ENCODE results near the gene CHST1. TPM values are rescaled to one million over a fixed set of nuclear protein-coding genes. Genes with fewer than 3 reads are reported as not detected.

CHST1 gene
- total and polyA plus RNA-seq, 2 donors (not counting 3 experiments of a cell fraction or from before 2014, with no cell fraction given) = 12.6 to 40.5 TPM

- H3K79me2 ChIP-seq (ENCODE audit: control insufficient read depth, insufficient read depth, low read length) = no peaks in the 10 kb centered on the region
- FAIRE-seq (no peak), DNase-seq (ENCODE audit: low read depth, low spot score) (no peak)
- no peak for TF ChIP-seq MYC (IDR thresholded peaks at IDR 0.05; ENCODE audit: low read depth, low read length)
- no peak for TF ChIP-seq POLR2A (IDR thresholded peaks at IDR 0.05; ENCODE audit: low read depth, low read length)
- no peak for TF ChIP-seq JUN (IDR thresholded peaks at IDR 0.05; ENCODE audit: borderline replicate concordance, insufficient read depth, insufficient read length, low read depth)
- no peak for TF ChIP-seq POLR2AphosphoS5 (IDR thresholded peaks at IDR 0.05; ENCODE audit: insufficient read depth, low read depth, low read length)
- no peak for TF ChIP-seq GATA2 (IDR thresholded peaks at IDR 0.05; ENCODE audit: insufficient read depth, insufficient read length, low read depth, low read length)
- H4K20me1 ChIP-seq (replicated peaks; ENCODE audit: control insufficient read depth, extremely low read depth, insufficient read depth, low read length) = no peaks in the 10 kb centered on the region
- CTCF ChIA-PET = interaction anchor here (0.8 kb wide), 1 partner anchor 38 kb away, joined by 3 read pairs; no protein-coding TSS in a partner anchor
- H2AFZ ChIP-seq (ENCODE audit: low read depth, low read length) = no peak overlapping the region
- dilution Hi-C loops (cut with MboI; ENCODE audit: extremely low pct_ligation_motif_present, low sequenced_read_pairs) = no loop called here
- no peak overlapping the region for H3K9ac ChIP-seq (replicated peaks; ENCODE audit: extremely low read depth, insufficient read depth, low read length)
- no peaks in the 10 kb centered on the region for H3K9me3 ChIP-seq (replicated peaks; ENCODE audit: control insufficient read depth, insufficient read depth, low read length)
- H3K36me3 ChIP-seq (ENCODE audit: control insufficient read depth in 2 of 2, extremely low read depth in 1 of 2, insufficient read depth in 2 of 2, low read length in 2 of 2) = no peaks in the 10 kb centered on the region
- BruUV-seq (replicated peaks) = no TSS peak
- intact Hi-C loops (cut with micrococcal nuclease) = no loop called here
- no peak overlapping the region for H3K27ac ChIP-seq (ENCODE audit: insufficient read depth, low read depth, low read length)
- H3K9me1 ChIP-seq (replicated peaks; ENCODE audit: control insufficient read depth, extremely low read depth, insufficient read depth, low read length) = no peaks in the 10 kb centered on the region
- H3K4me3 ChIP-seq (replicated peaks in 1 of 3; ENCODE audit: insufficient read depth in 1 of 3, low read depth in 1 of 3, low read length in 3 of 3) = no peak overlapping the region
- peaks cover 5% of the 10 kb centered on the region for H3K4me1 ChIP-seq (ENCODE audit: control insufficient read depth, extremely low read depth, insufficient read depth, low read length)
- no peak overlapping the region for H3K4me2 ChIP-seq (ENCODE audit: insufficient read depth, low read length)
- no peaks in the 10 kb centered on the region for H3K27me3 ChIP-seq (ENCODE audit: control insufficient read depth in 2 of 2, insufficient read depth in 2 of 2, low read length in 2 of 2)
- POLR2A ChIA-PET = no interaction called here
These were observed 48.4 kb downstream of the CHST1 start for GRCh38 chr11:45616802-45617549.

DNA sequence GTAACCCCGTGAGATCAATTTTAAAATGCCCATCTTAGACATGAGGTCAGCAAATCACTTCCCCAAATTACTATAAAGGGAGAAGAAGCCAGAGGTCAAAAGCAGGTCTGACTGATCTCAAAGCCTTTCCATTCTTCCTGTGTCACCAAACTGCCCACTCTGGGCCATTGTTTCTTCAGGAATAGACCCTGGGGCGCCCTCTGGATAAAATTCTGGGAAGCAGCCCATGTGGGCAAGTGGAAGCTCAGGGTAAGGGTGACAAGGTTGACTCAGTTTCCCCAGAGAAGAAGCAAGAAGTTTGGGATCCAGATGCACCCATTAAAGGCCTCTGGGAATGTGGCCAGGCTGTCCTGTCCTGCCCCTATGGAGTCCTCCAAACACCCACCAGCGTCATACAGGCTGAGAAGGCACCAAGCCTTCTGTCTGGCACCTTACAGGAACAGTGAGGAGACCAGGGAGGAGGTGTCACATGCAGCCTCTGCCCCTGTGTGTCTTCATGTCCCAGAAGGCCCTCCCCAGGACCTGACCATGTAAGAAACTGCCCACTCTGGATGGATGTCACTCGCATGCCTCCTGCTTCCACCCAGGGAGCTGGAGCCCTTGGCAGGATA is 50.1 kb downstream of the CHST1 start:
- Histone ChIP-seq H3K27me3 (ENCODE audit: control insufficient read depth in 2 of 2, insufficient read depth in 2 of 2, low read length in 2 of 2) (no peaks in the 10 kb centered on the region), H3K4me2 (ENCODE audit: insufficient read depth, low read length) (no peak overlapping the region), H3K4me3 (replicated peaks in 1 of 3; ENCODE audit: insufficient read depth in 1 of 3, low read depth in 1 of 3, low read length in 3 of 3) (no peak overlapping the region), H3K36me3 (ENCODE audit: control insufficient read depth in 2 of 2, extremely low read depth in 1 of 2, insufficient read depth in 2 of 2, low read length in 2 of 2) (no peaks in the 10 kb centered on the region), H3K9me1 (replicated peaks; ENCODE audit: control insufficient read depth, extremely low read depth, insufficient read depth, low read length) (no peaks in the 10 kb centered on the region), H3K27ac (ENCODE audit: insufficient read depth, low read depth, low read length) (no peak overlapping the region), H3K79me2 (ENCODE audit: control insufficient read depth, insufficient read depth, low read length) (no peaks in the 10 kb centered on the region), H3K9me3 (replicated peaks; ENCODE audit: control insufficient read depth, insufficient read depth, low read length) (no peaks in the 10 kb centered on the region), H3K4me1 (ENCODE audit: control insufficient read depth, extremely low read depth, insufficient read depth, low read length) (peaks cover 5% of the 10 kb centered on the region), H3K9ac (replicated peaks; ENCODE audit: extremely low read depth, insufficient read depth, low read length) (no peak overlapping the region), H2AFZ (ENCODE audit: low read depth, low read length) (no peak overlapping the region), H4K20me1 (replicated peaks; ENCODE audit: control insufficient read depth, extremely low read depth, insufficient read depth, low read length) (no peaks in the 10 kb centered on the region)
- no TSS peak for BruUV-seq (replicated peaks)
- POLR2A ChIA-PET = no interaction called here
- no peak for FAIRE-seq
- dilution Hi-C loops (cut with MboI; ENCODE audit: extremely low pct_ligation_motif_present, low sequenced_read_pairs) = no loop called here
- TF ChIP-seq FOS (IDR thresholded peaks at IDR 0.05; ENCODE audit: borderline replicate concordance, insufficient read depth, low read length) (no peak), CTCF (IDR thresholded peaks at IDR 0.05; ENCODE audit: extremely low read depth in 1 of 2, insufficient read depth in 1 of 2, low read depth in 1 of 2, low read length in 2 of 2) (no peak), POLR2A (IDR thresholded peaks at IDR 0.05; ENCODE audit: low read depth, low read length) (no peak), EZH2 (IDR thresholded peaks at IDR 0.05; ENCODE audit: borderline replicate concordance, low read depth, low read length, severe bottlenecking) (no peak), MYC (IDR thresholded peaks at IDR 0.05; ENCODE audit: low read depth, low read length) (no peak), JUN (IDR thresholded peaks at IDR 0.05; ENCODE audit: borderline replicate concordance, insufficient read depth, insufficient read length, low read depth) (no peak), GATA2 (IDR thresholded peaks at IDR 0.05; ENCODE audit: insufficient read depth, insufficient read length, low read depth, low read length) (no peak), POLR2AphosphoS5 (IDR thresholded peaks at IDR 0.05; ENCODE audit: insufficient read depth, low read depth, low read length) (no peak), MAX (IDR thresholded peaks at IDR 0.05; ENCODE audit: insufficient read depth, insufficient read length) (no peak)
- no peak for DNase-seq (ENCODE audit: low read depth, low spot score)
- CTCF ChIA-PET = no interaction called here
- intact Hi-C loops (cut with micrococcal nuclease) = no loop called here

Data from endothelial cell of umbilical vein (primary cell).